Effector CD4-positive, alpha-beta T cell (primary cell): ENCODE measurements around the gene HERC6.
"Not testable (repeated sequence)": the region's sequence is repeated elsewhere in the genome, so short reads cannot be mapped to it uniquely, and the experiment has no call there.

Experiments
- DNase-seq: peaks from one replicate; pipeline ENCODE4 v3.0.0-alpha.2; 2020

The HERC6 gene

GRCh38 chr4:88391703-88392102 lies 13.1 kb downstream of the HERC6 start:
- no peak for DNase-seq

- DNase-seq = no peak
Observed at GRCh38 chr4:88396681-88397080, 18.0 kb downstream of the HERC6 start.

- no peak for DNase-seq
Observed at GRCh38 chr4:88398381-88398780, 19.7 kb downstream of the HERC6 start.

- DNase-seq = no peak
Observed at GRCh38 chr4:88409206-88409605, 30.6 kb downstream of the HERC6 start.

GRCh38 chr4:88409789-88410188 lies 31.1 kb downstream of the HERC6 start:
- no peak for DNase-seq

- DNase-seq = no peak
Observed at GRCh38 chr4:88411491-88412096, 32.9 kb downstream of the HERC6 start.

GRCh38 chr4:88413801-88414200 lies 35.1 kb downstream of the HERC6 start:
- DNase-seq = no peak

- no peak for DNase-seq
Observed at GRCh38 chr4:88414755-88415154, 36.1 kb downstream of the HERC6 start.

GRCh38 chr4:88415982-88416381 lies 37.3 kb downstream of the HERC6 start:
- no peak for DNase-seq

GRCh38 chr4:88418411-88418810 lies 39.8 kb downstream of the HERC6 start:
- DNase-seq = no peak

- no peak for DNase-seq
Observed at GRCh38 chr4:88419874-88420273, 41.2 kb downstream of the HERC6 start.

GRCh38 chr4:88420844-88421243 lies 42.2 kb downstream of the HERC6 start:
- no peak for DNase-seq

- no peak for DNase-seq
Observed at GRCh38 chr4:88422403-88422802, 43.8 kb downstream of the HERC6 start.

- DNase-seq = no peak
Observed at GRCh38 chr4:88429401-88429800, 50.7 kb downstream of the HERC6 start.

GRCh38 chr4:88435987-88436693 lies 57.5 kb downstream of the HERC6 start:
- DNase-seq = no peak

- not testable (repeated sequence) for DNase-seq
Observed at GRCh38 chr4:88437873-88438272, 59.2 kb downstream of the HERC6 start.

GRCh38 chr4:88439161-88439760 lies 60.6 kb downstream of the HERC6 start:
- no peak for DNase-seq

GRCh38 chr4:88440146-88440545 lies 61.5 kb downstream of the HERC6 start:
- no peak for DNase-seq

- no peak for DNase-seq
Observed at GRCh38 chr4:88441696-88442095, 63.0 kb downstream of the HERC6 start.

GRCh38 chr4:88442689-88443191 lies 64.1 kb downstream of the HERC6 start:
- no peak for DNase-seq

- DNase-seq = no peak
Observed at GRCh38 chr4:88443486-88443885, 64.8 kb downstream of the HERC6 start.

GRCh38 chr4:88445252-88445651 lies 66.6 kb downstream of the HERC6 start:
- no peak for DNase-seq

GRCh38 chr4:88446124-88446523 lies 67.5 kb downstream of the HERC6 start:
- no peak for DNase-seq
